ENCODE results near the gene GBX1. TPM values are rescaled to one million over a fixed set of nuclear protein-coding genes. Genes with fewer than 3 reads are reported as not detected.

The GBX1 gene
- polyA plus RNA-seq, 1 donor from 2014 or later: not detected

GRCh38 chr7:151115836-151116418 is 51.6 kb downstream of the GBX1 start:
- Histone ChIP-seq H3K27ac (ENCODE audit: low read length) (no peak overlapping the region), H3F3A (ENCODE audit: insufficient read depth, low read length, poor library complexity, severe bottlenecking) (no peaks in the 10 kb centered on the region), H4K20me1 (ENCODE audit: insufficient read depth) (peaks cover 51% of the 10 kb centered on the region), H3K4me3 (ENCODE audit: low read length) (peak overlapping the region; percentile 43), H3K36me3 (ENCODE audit: insufficient read depth, low read length) (no peaks in the 10 kb centered on the region), H3K9me2 (ENCODE audit: insufficient read depth, low read length) (no peaks in the 10 kb centered on the region), H3K4me2 (ENCODE audit: low read length) (no peak overlapping the region), H2AFZ (ENCODE audit: low read depth, low read length) (no peak overlapping the region), H3K79me2 (replicated peaks; ENCODE audit: insufficient read depth, low read length) (peaks cover 21% of the 10 kb centered on the region), H3K9ac (ENCODE audit: low read length) (peak overlapping the region; percentile 5), H3K9me3 (ENCODE audit: low read length) (no peaks in the 10 kb centered on the region), H3K27me3 (ENCODE audit: insufficient read depth, low read depth, low read length) (peaks cover 23% of the 10 kb centered on the region)
- TF ChIP-seq EZH2 (IDR thresholded peaks at IDR 0.05; ENCODE audit: borderline replicate concordance, insufficient read depth, low read length, poor library complexity, severe bottlenecking): no peak
- TF ChIP-seq RAD21 (conservative IDR thresholded peaks at IDR 0.05): no peak
- no peak for TF ChIP-seq REST (IDR thresholded peaks at IDR 0.05; ENCODE audit: borderline replicate concordance)
- TF ChIP-seq MXI1 (conservative IDR thresholded peaks at IDR 0.05; ENCODE audit: poor library complexity, severe bottlenecking): no peak
- TF ChIP-seq SMC3 (conservative IDR thresholded peaks at IDR 0.05; ENCODE audit: poor library complexity): no peak
- TF ChIP-seq CTCF (IDR thresholded peaks at IDR 0.05; ENCODE audit: poor library complexity, severe bottlenecking): no peak
- TF ChIP-seq TAF1 (IDR thresholded peaks at IDR 0.05; ENCODE audit: low read depth): no peak

GRCh38 chr7:151115121-151115835 is 52.2 kb downstream of the GBX1 start:
- Histone ChIP-seq H3K9ac (ENCODE audit: low read length) (peak overlapping the region; percentile 5), H3K4me3 (ENCODE audit: low read length) (peak overlapping the region; percentile 43), H3K27ac (ENCODE audit: low read length) (no peak overlapping the region), H3K9me2 (ENCODE audit: insufficient read depth, low read length) (no peaks in the 10 kb centered on the region), H3K36me3 (ENCODE audit: insufficient read depth, low read length) (no peaks in the 10 kb centered on the region), H4K20me1 (ENCODE audit: insufficient read depth) (peaks cover 56% of the 10 kb centered on the region), H3K9me3 (ENCODE audit: low read length) (no peaks in the 10 kb centered on the region), H2AFZ (ENCODE audit: low read depth, low read length) (no peak overlapping the region), H3K27me3 (ENCODE audit: insufficient read depth, low read depth, low read length) (peaks cover 23% of the 10 kb centered on the region), H3K79me2 (replicated peaks; ENCODE audit: insufficient read depth, low read length) (peaks cover 21% of the 10 kb centered on the region), H3F3A (ENCODE audit: insufficient read depth, low read length, poor library complexity, severe bottlenecking) (no peaks in the 10 kb centered on the region), H3K4me2 (ENCODE audit: low read length) (no peak overlapping the region)
- TF ChIP-seq POLR2AphosphoS5 (IDR thresholded peaks at IDR 0.05) (no peak), SMC3 (conservative IDR thresholded peaks at IDR 0.05; ENCODE audit: poor library complexity) (no peak), MXI1 (conservative IDR thresholded peaks at IDR 0.05; ENCODE audit: poor library complexity, severe bottlenecking) (peak; percentile 17), EP300 (conservative IDR thresholded peaks at IDR 0.05; ENCODE audit: poor library complexity, severe bottlenecking) (no peak), CTCF (IDR thresholded peaks at IDR 0.05; ENCODE audit: poor library complexity, severe bottlenecking) (no peak), TAF1 (IDR thresholded peaks at IDR 0.05; ENCODE audit: low read depth) (no peak), RAD21 (conservative IDR thresholded peaks at IDR 0.05) (no peak)

All from neural cell (in vitro differentiated cells).